HG02798 (cell line): ENCODE measurements around the gene FPR1.
"Not testable (repeated sequence)": the region's sequence is repeated elsewhere in the genome, so short reads cannot be mapped to it uniquely, and the experiment has no call there.

Experiments used
- ATAC-seq: cut with Tn5 transposase; IDR thresholded peaks from one replicate; pipeline ENCODE4 v1.9.1; 2021; ENCODE audit warnings: mild to moderate bottlenecking; ENCODE audit not compliant: unreplicated experiment, poor library complexity

FPR1 gene

DNA sequence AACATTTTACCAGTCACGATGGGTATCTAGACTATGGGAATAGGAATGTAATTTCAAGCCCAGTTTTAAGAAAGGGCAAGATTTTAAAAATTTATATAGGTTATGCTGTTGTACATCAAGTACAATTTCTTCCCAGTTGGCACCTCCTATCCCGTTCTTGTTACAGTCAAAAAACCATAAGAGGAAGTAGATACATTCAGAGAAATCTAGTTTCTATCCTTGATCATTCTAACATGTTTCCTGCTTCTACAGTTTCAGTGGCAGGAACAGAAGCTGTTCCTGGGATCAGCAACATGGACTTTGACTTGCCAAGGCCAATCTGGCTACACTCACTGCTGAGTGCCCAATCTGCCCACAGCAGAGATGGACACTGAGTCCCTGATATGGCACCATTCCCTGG, 28.6 kb upstream of the FPR1 start:
- no peak for ATAC-seq

DNA sequence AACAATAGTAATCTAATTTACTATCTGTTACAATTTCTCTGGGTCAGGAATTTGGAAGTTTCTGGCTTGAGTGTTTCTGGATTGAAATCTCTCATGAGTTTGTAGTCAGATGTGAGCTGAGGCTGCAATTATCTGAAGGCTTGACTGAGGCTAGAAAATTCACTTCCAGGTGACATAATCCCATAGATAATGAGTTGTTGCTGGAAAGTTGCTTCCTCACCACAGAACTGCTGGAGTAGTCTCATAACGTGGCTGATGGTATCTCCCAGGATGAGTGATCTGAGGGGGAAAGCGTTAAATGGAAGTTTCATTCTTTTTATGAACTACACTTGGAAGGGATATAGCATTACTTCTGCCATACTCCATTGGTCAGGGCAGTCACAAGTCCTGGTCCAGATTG, 28.0 kb upstream of the FPR1 start:
- no peak for ATAC-seq

DNA sequence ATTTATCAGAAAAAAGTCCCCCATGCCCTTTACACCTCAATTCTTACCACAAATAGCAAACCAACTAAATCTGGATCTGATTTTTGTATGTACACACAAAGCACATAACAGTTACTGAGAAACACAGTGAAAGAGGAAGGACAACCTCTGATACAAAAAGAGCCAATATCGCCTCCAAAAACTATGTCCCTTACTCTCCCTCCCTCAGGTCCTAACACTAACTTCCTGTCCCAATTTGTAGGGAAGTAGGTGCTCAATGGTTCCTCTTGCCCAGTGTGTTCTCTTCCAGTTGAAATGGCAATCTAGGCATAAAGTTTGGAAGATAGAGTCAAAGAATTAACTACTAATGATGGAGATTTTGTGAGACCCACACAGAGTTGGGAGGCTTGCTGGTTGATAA, 27.5 kb upstream of the FPR1 start:
- no peak for ATAC-seq

DNA sequence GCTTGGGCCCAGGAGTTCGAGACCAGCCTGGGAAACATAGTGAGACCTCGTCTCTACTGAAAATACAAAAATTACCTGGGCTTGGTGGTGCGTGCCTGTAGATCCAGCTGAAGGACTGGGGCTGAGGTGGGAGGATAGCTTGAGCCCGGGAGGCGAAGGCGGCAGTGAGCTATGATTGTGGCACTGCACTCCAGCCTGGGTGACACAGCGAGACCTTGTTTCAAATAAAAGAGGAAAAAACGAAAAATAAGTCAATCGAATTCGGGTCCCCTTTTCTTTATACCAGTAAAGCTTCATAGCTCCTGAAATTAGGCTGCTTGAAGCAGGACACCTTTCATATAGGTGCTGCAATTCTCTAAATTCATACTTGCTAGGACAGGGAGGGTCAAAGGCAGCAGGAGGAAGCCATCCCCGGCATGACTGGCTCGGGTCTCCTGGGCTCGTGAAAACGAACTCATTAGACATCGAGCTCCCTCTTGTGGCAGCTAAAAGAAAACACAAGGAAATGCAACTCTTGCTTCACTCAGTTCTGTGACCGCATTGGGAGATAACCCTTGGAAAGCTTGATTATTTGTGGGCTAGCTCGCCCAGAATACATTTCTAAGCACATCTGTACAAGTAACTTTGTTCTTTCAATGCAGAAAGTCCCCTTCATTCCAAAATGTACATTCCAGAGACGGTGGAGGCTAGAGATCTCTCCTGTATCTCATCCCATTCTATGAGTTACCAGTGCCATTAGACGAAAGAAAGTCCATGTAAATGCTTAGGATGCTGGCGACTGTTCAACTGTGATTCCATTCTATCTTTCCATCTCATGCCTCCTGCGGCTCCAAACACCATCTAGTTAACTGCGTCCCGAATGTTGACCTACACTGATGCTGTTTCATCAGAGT, 26.1 kb upstream of the FPR1 start:
- no peak for ATAC-seq

DNA sequence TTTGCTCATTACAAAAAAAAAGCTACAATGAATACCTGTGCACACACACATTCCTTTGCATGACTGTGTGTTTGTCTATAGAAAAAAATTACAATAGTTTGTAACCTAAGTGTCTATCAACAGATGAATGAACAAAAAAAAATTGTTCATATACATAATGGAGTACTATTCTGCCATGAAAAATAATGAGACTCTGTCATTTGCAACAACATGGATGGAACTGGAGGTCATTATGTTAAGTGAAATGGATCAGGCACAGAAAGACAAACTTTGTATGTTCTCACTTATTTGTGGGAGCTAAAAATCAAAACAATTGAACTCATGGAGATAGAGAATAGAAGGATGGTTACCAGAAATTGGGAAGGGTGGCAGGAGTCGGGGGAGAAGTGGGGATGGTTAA, 24.9 kb upstream of the FPR1 start:
- ATAC-seq = not testable (repeated sequence)

DNA sequence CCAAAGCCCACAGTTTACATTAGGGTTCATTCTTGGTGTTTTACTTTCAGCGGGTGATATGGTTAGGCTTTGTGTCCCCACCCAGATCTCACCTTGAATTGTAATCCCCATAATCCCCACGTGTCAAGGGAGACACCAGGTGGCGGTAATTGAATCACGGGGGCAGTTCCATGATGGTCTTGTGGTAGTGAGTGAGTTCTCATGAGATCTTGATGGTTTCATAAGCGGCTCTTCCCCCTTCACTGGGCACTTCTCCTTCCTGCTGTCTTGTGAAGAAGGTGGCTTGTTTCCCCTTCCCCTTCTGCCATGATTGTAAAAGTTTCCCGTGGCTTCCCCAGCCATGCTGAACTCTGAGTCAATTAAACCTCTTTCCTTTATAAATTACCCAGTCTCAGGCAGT, 21.3 kb upstream of the FPR1 start:
- ATAC-seq = no peak

DNA sequence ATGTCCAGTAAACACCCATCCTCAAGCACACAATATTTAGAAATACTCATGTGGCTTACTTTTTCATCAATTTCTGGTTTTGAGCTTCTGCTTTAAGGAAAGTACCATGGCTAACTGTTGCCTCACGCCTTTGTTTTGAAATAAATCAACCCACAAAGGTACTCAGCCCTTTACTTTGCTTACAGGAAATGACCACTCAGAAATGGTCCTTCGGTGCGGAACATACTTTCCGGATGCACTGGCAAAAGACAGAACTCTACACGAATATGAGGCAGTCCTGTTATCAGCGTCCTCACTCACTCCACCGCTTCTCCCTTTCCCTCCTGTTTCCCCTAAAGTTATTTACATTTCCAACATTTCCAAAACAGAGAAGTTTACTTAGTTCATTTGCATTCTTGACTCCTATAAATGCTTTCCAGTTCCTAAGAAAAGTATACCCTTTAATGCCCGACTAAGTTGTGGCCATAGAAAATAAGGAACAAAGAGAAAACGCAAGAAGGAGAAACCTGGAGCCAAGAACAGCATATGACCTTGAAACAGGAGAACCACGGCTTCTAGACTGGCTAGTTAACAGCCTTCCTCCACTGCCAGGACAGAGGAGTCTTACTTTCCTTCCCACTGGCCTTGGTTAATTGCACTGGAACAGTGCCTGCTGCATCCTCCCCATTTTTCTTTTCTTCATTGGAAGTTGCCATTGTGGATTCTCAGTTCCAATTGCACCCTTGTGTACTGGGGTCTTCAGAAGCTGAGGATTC, 19.9 kb upstream of the FPR1 start:
- ATAC-seq = no peak

DNA sequence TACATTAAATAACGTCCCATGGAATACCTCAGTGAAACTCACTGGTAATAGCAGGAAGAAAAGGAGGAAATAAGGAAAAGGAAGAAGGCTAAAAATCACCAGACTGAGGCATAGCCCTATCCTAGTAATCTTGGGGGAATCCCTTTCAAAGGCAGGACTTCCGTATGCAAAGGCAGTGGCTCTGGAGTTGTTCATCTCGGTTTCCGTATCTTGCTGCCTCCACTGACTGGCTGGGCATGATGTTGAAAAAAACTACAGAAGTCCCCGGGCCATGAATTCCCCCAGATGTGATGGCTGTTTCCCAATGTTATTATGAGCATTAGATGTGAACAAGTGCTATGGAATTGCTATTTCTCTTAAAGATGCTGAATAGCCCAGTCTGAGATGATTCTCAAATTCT, 14.8 kb upstream of the FPR1 start:
- ATAC-seq = no peak

DNA sequence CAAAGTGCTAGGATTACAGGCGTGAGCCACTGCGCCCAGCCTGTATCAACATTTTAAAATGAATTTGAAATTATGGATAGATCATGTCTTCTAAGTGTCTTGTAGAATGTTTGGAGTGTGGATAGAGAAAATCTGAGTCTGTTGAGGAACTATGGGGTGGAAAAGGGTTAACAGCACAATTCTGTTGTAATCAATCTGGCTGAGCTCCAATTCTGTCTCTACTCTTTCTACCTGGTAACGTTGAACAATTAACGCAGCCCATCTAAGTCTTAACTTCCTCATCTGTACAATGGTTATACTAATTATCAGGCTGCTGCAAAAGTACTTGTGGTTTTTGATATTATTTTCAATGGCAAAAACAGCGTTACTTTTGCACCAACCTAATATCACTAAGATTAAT, 13.4 kb upstream of the FPR1 start:
- ATAC-seq = no peak

DNA sequence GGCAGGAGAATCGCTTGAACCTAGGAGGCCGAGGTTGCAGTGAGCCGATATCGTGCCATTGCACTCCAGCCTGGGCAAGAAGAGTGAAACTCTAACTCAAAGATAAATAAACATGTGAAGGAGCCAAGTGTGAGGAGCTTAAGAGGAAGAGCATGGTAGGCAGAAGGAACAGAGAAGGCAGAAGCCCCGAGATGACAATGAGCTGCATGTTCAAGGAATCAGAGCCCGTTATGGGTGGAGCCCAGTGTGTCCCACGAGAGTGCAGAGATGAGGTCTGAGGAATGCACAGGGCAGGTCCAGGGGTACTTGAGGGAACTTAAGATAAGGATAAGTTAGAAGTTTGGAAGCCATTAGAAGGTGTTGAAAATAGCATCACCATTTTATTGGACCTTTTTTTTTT, 10.0 kb upstream of the FPR1 start:
- no peak for ATAC-seq

DNA sequence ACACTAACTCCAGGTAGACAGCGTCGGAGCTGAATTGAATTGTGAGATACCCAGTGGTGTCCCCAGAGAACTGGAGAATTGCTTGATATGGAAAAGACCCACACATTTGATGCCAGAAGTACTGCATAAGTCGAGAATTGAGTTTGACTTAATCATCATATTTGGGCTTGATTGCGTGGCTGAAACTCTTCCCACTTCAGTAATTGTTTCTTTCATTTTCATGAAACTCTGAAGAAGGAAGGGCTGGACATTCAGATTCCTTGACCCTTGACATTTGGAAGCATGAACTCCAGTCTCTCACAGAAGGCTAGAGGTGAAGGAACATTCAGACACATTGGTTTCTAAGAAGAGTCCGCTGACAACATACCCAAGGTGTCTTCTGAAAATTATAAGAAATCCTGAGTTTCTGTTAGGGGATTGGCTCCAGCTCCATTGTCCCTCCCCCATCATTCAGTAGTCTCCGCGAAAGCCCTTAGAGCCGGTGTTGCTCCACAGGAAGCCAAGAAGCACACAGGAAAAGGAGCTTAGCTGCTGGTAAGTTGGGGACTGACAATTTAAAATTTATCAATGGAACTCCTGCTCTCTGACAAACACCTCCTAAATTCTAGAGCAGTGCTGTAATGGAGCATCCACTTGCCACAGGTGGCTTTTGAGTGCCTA, 9.1 kb upstream of the FPR1 start, which contains the start of gene FPR2:
Gene FPR2 (plus strand): TSS at position 484 of the 660 bp plus-strand sequence. CDS start 7,479 bp downstream, outside the sequence.
- ATAC-seq = no peak

DNA sequence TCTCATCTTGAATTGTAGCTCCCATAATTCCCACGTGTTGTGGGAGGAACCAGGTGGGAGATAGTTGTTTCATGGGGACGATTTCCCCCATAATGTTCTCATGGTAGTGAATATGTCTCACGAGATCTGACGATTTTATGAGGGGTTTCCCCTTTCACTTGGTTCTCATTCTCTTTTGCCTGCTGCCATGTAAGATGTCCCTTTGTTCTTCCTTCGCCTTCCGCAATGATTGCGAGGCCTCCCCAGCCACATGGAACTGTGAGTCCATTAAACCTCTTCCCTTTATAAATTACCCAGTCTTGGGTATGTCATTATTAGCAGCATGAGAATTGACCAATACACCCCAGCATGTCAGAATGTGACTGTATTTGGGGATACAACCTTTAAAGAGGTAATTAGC, 3.9 kb upstream of the FPR1 start:
- no peak for ATAC-seq

DNA sequence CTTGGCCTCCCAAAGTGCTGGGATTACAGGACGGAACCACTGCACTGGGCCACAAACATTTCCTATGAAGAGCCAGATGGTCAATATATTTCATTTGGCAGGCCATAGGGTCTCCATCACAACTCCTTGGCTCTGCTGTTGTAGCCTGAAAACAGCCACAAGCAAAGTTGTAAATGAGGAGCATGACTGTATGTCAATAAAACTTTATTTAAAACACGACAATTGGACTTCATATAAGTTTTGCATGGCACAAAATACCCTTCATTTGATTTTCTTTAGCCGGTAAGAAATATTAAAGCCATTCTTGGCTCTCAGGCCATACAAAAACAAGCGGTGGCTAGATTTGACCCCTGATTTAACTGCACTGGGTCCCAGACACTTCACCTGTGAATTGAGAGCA, 3.1 kb upstream of the FPR1 start:
- no peak for ATAC-seq

DNA sequence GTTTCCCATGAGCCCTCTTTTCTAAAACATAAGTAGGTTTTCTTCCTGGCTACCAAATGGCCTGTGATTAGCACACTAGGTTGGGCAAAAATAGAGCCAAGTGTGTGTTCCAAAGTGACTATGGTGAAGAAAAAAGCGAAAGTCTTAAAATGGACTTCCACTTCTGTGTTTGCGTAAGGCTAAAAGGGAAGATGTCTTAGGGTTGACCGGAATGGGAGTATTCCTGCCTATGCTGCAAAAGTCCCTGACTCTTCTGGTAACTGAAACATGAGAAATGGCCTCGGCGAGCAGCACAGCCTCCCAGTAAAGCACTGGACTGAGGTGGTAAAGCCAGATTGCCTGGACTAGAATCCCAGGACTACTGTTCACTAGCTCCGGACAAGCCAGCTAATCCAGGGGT, 2.4 kb upstream of the FPR1 start:
- ATAC-seq = no peak

DNA sequence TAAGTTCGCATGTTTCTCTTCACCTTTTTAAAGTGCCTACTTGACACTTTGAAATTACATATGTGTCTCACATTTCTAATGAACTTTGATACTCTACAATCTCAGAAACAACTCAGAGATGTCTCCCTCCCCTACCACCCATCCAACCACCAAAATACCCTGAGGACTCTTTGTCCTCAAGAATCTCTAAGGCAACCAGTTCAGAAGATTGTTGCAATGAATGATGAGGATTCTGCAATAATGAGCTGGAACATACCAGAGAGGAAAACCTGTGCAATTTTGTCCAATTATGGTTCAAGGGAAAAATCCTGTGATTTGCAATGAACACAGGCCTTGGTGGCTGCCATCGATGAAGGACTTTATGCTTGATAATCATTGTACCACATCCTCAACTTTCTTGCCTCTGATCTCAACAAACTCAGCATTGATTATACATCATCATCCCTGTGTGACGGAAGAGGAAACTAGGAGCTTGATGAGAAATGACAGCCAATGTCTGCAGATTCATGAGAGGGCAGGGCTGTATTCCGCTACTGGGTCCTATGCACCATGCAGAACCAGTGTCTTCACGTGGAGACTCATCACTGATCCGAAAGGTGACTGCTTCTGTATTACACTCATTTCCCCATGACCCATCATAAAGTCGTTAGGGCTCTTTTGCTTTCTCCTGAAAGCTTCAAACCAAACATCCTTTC, 1.1 kb downstream of the FPR1 start:
- no peak for ATAC-seq

DNA sequence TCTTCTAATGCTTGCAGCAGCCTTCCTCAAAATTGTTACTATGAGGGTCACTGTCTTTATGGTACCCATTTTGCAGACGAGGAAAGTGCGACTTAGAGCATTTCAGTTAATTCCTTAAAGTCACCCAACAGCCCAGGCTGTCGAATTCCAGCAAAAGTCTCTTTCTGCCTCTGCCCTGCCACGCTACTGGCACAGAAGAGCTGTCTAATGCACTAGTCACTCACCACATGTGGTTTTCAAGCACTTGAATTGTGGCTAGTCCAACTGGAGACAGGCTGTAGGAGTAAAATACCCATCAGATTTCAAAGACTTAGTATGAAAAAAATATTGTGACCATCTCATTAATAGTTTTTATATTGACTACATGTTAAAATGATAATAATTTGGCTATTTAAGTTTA, 1.7 kb downstream of the FPR1 start:
- ATAC-seq = no peak

DNA sequence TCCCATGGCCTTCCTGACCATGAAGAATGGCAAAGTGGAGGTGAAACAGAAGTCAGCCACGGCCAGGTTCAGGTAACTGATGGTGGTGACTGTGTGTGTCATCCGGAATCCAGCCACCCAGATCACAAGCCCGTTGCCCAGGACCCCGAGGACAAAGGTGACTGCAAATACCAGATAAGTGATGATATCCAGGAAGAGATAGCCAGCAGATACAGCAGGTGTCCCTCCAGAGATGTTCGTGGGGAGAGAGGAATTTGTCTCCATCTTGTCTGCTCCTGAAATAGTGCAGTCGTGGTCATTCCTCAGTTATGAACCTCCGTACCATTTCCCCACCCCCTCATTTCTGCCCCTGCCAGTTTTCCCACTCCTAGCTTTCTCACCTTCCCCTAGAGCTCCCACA, 4.9 kb downstream of the FPR1 start:
- ATAC-seq = no peak

DNA sequence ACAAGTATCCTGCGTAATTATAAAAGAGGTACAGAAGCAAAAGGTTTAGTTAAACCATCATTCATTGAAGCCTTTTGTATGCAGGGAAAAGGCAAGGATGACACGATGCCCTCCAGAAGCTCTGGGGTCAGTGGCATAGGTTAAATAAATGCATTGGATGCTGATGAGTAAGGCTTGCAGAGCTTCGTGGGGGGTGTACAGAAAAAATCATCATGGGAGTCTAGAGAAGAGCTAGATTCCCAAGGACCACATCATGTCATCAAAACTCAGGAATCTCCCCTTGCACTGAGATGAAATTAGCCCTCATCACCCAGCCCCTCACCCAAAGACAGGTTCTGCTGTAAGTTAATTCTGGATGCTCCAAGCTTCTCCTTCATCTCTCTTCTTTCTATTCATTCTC, 8.3 kb downstream of the FPR1 start:
- ATAC-seq = no peak

DNA sequence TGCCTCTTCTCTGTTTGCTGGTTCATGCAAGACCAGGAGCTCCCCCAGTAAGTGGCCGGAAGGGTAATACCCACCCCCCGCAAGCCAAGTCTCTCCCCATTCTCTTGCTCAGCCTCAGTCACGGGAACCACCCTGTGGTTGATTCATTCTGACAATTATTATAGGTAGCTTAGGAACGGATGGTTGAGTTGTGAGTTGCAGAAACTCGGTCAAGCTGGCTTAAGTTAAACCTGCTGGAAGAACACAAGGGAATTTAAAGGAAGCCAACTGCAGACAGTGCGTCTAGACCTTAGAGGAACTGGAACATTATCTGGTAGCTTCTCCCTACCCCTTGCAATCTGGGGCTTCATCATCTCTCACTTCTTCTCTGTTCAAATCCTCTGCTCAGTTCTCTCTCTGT, 8.9 kb downstream of the FPR1 start:
- no peak for ATAC-seq

DNA sequence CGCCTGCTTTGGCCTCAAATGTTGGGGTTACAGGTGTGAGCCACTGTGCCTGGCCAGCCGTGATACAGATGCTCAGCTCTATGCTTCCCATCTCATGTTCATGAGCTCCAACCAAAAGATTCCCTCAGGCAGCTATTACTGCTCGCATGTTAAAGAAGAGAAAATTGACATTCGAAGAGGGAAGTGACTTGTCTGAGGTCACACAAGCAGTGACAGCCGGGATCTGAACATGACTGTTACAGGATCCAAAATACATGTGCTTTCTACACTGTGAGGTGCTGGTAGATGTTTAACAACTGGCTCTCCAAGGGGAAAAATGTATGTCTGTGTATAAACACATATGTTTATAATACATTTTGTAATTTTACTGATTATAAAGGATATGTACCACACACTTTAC, 11.3 kb downstream of the FPR1 start:
- no peak for ATAC-seq
